Gastroesophageal sphincter (tissue), 4 donors: Measurements from ENCODE around the gene ANKRD55. TPM values are rescaled to one million over a fixed set of nuclear protein-coding genes. Genes with fewer than 3 reads are reported as not detected.
"Not testable (repeated sequence)": the region's sequence is repeated elsewhere in the genome, so short reads cannot be mapped to it uniquely, and the experiment has no call there.

Experiments
- ATAC-seq: fragments of 150-250 bp; one replicate; pipeline ENCODE4 v1.9.1; 2016; ENCODE audit warnings: mild to moderate bottlenecking, moderate library complexity
- H3K27ac ChIP-seq, 4 donors: fragments of 200-600 bp; sonication (generic) in 3 of 4; 1 replicate in 3 of 4; 2 replicates in 1 of 4; pipeline ENCODE4 v1.5.1; 2016 to 2019
- H3K27me3 ChIP-seq: fragments of 200-600 bp; sonication (generic); one replicate; pipeline ENCODE4 v1.5.1; 2019
- H3K36me3 ChIP-seq, 2 donors: fragments of 200-600 bp; sonication (generic); one replicate each; pipeline ENCODE4 v1.5.1; 2019; ENCODE audit warnings: control low read depth in 1 of 2
- H3K4me1 ChIP-seq, 3 donors: fragments of 200-600 bp; sonication (generic); 1 replicate in 2 of 3; 2 replicates in 1 of 3; pipeline ENCODE4 v1.5.1; 2016 to 2019; ENCODE audit warnings: control low read depth in 2 of 3
- H3K4me3 ChIP-seq, 2 donors: fragments of 200-600 bp; sonication (generic); one replicate each; pipeline ENCODE4 v1.5.1; 2019; ENCODE audit warnings: mild to moderate bottlenecking in 1 of 2, moderate library complexity in 1 of 2
- H3K9me3 ChIP-seq, 3 donors: fragments of 200-600 bp; sonication (generic); one replicate each; pipeline ENCODE4 v1.5.1; 2017 to 2019; ENCODE audit warnings: control low read depth in 2 of 3
- EP300 ChIP-seq: sonication (generic); formaldehyde crosslinking; IDR thresholded peaks from one replicate; pipeline ENCODE4 v1.6.1; 2017; ENCODE audit warnings: antibody characterized with exemption, mild to moderate bottlenecking
- POLR2A ChIP-seq, 2 donors: fragments of 450-650 bp; IDR thresholded peaks; one replicate each; pipeline ENCODE4 v1.6.1; 2017; ENCODE audit warnings: antibody characterized with exemption in 2 of 2, mild to moderate bottlenecking in 2 of 2, moderate library complexity in 1 of 2
- POLR2AphosphoS5 ChIP-seq: sonication (generic); formaldehyde crosslinking; IDR thresholded peaks from one replicate; pipeline ENCODE4 v1.6.1; 2017; ENCODE audit warnings: antibody characterized with exemption
- WGBS, 2 donors: methylation state at CpG; one replicate each; pipeline ENCODE4 v1.1.5; 2018; ENCODE audit warnings: low coverage in 1 of 2; 5-methylcytosine and 5-hydroxymethylcytosine counted together
- total RNA-seq, 4 donors: library from RNA; depleted of rRNA; stranded (reverse); fragments of >200 nt; gene quantifications; one replicate each; pipeline ENCODE4 v1.1.0, GENCODE V29; 2016
- TF ChIP-seq, protein P1 (sequence below), 4 experiments: fragments of 200-600 bp in 2 of 4; fragments of 450-650 bp in 2 of 4; sonication (generic) in 1 of 4; IDR thresholded peaks; one replicate each; pipeline ENCODE4 v1.5.1; 2017 to 2019; ENCODE audit warnings: antibody characterized with exemption in 4 of 4, mild to moderate bottlenecking in 2 of 4, moderate library complexity in 2 of 4

ANKRD55 gene
- total RNA-seq, 4 donors from 2014 or later: 0.27 TPM; not detected in 3

DNA sequence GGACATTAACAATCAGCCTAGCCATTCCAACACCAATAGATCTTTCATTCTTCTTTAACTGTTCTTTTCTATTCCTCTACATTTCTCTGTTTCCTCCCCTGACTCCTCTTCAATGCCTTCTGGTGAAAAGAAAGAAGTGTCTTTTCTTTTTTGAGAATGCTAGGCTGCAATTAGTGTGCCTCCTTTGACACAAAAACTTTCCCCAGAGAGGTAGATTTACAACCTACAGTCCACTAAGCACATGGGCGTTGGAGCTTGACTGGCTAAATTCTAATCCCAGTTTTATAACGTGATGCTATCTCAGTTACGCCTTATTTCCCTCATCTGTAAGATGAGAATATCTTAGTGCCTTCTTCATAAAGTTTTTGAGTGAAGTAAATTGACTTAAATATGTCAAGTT, 16.9 kb upstream of the ANKRD55 start:
- H3K4me1 ChIP-seq: no peaks in the 10 kb centered on the region
- no peaks in the 10 kb centered on the region for H3K27me3 ChIP-seq
- no peaks in the 10 kb centered on the region for H3K36me3 ChIP-seq
- H3K9me3 ChIP-seq: no peaks in the 10 kb centered on the region
- no peak overlapping the region for H3K4me3 ChIP-seq
- TF ChIP-seq EP300 (no peak), POLR2A (IDR thresholded peaks at IDR 0.05) (no peak), POLR2AphosphoS5 (no peak)
- TF ChIP-seq, protein P1, sequence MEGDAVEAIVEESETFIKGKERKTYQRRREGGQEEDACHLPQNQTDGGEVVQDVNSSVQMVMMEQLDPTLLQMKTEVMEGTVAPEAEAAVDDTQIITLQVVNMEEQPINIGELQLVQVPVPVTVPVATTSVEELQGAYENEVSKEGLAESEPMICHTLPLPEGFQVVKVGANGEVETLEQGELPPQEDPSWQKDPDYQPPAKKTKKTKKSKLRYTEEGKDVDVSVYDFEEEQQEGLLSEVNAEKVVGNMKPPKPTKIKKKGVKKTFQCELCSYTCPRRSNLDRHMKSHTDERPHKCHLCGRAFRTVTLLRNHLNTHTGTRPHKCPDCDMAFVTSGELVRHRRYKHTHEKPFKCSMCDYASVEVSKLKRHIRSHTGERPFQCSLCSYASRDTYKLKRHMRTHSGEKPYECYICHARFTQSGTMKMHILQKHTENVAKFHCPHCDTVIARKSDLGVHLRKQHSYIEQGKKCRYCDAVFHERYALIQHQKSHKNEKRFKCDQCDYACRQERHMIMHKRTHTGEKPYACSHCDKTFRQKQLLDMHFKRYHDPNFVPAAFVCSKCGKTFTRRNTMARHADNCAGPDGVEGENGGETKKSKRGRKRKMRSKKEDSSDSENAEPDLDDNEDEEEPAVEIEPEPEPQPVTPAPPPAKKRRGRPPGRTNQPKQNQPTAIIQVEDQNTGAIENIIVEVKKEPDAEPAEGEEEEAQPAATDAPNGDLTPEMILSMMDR (IDR thresholded peaks at IDR 0.05): no peak
- no peak for ATAC-seq
- no peak overlapping the region for H3K27ac ChIP-seq
- 96% methylated on average over 3 of the region's 3 CpGs for WGBS, 2 donors

DNA sequence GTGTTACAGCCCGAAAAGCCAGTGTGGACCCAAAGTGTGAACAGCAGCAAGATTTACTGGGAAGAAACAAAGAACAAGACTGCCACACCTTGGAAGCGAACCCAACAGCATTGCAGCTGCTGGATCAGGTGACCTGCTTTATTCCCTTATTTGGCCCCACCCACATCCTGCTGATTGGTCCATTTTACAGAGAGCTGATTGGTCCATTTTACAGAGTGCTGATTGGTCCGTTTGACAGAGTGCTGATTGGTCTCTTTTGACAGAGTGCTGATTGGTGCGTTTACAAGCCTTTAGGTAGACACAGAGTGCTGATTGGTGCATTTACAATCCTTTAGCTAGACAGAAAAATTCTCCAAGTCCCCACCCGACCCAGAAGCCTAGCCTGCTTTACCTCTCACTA, 16.0 kb upstream of the ANKRD55 start:
- ATAC-seq, H3K4me1 ChIP-seq, H3K27me3 ChIP-seq, H3K27ac ChIP-seq, H3K9me3 ChIP-seq, H3K4me3 ChIP-seq, H3K36me3 ChIP-seq: not testable (repeated sequence)
- 60 to 80% methylated on average over 1 to 4 of the region's 5 CpGs for WGBS, 2 donors

DNA sequence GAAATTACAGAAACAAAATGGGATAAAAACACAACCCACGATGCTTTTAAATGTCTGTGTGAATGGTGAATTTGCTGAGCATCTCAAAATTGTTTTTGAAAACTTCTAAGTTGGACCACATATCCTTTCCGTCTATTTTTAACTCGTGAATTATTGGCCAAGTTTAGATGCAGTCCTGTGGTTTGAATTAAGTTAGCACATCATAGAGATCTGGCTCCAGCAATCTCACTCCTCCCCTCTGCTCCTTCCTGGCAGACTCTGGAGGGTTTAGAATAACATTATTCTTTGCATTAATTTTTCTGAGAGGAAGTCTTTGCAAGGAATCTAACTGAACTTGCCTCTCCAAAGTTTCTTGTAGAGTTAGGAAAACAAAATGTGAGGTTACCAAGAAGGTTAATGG, 14.5 kb upstream of the ANKRD55 start:
- no peaks in the 10 kb centered on the region for H3K36me3 ChIP-seq
- peaks cover 0 to under 1% (median 0%) of the 10 kb centered on the region in 3 donors for H3K9me3 ChIP-seq
- 13 to 35% methylated on average over 3 of the region's 3 CpGs for WGBS, 2 donors
- TF ChIP-seq POLR2AphosphoS5: no peak
- TF ChIP-seq, protein P1 (IDR thresholded peaks at IDR 0.05): no peak
- no peak for ATAC-seq
- H3K27me3 ChIP-seq: no peaks in the 10 kb centered on the region
- no peak overlapping the region for H3K27ac ChIP-seq
- H3K4me3 ChIP-seq: no peak overlapping the region
- no peaks in the 10 kb centered on the region for H3K4me1 ChIP-seq

DNA sequence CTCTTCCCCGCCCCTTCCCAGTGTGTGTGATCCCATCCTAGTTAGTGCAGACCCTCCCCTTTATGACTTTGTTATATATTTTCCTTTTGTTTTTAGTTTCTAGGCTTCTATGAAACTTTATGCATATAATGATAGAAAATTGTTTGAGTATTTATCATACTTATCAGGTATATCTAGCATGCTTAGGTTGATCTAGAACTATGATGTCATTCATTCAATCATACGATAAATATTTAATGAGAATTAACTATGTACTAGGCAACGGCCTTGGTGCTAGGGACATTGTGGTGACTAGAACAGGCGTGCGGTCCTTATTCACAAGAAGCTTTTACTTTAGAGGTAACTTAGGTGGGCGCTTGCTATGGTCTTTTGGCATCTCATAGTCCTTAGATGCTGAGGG, 13.6 kb upstream of the ANKRD55 start:
- no peaks in the 10 kb centered on the region for H3K27me3 ChIP-seq
- peaks cover 0 to 7% (median 0%) of the 10 kb centered on the region in 3 donors for H3K9me3 ChIP-seq
- H3K27ac ChIP-seq: no peak overlapping the region
- no peaks in the 10 kb centered on the region for H3K36me3 ChIP-seq
- no peak overlapping the region for H3K4me3 ChIP-seq
- 92 to 100% methylated on average over 6 of the region's 6 CpGs for WGBS, 2 donors
- H3K4me1 ChIP-seq: no peaks in the 10 kb centered on the region
- no peak for ATAC-seq
- no peak for TF ChIP-seq EP300
- TF ChIP-seq, protein P1 (IDR thresholded peaks at IDR 0.05): no peak
- no peak for TF ChIP-seq POLR2A (IDR thresholded peaks at IDR 0.05)
- TF ChIP-seq POLR2AphosphoS5: no peak

DNA sequence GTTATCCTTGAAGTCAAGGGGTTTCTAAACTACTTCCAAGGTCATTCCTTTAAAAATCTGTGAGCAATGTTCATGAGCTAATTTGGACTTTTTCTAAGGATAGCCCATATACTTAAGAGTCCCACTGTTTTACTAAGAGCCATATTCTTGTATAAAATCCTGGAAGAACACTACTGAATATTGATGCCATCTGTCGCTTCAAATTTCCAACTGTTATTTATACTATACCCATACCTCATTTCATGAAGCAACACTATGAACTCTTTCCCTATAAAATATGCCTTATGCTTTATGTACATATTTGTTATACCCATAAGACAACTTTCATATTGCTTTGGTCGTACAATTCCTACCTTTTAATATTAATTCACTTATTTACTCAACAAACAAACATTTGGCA, 12.4 kb upstream of the ANKRD55 start:
- Histone ChIP-seq H3K27ac (no peak overlapping the region), H3K27me3 (no peaks in the 10 kb centered on the region), H3K9me3 (peaks cover 0 to 9% (median 0%) of the 10 kb centered on the region in 3 donors), H3K36me3 (no peaks in the 10 kb centered on the region), H3K4me1 (no peaks in the 10 kb centered on the region), H3K4me3 (no peak overlapping the region)
- TF ChIP-seq POLR2AphosphoS5 (no peak), EP300 (no peak), POLR2A (IDR thresholded peaks at IDR 0.05) (no peak)
- TF ChIP-seq, protein P1 (IDR thresholded peaks at IDR 0.05): no peak
- 92 to 96% methylated on average over 2 of the region's 2 CpGs for WGBS, 2 donors
- ATAC-seq: no peak

DNA sequence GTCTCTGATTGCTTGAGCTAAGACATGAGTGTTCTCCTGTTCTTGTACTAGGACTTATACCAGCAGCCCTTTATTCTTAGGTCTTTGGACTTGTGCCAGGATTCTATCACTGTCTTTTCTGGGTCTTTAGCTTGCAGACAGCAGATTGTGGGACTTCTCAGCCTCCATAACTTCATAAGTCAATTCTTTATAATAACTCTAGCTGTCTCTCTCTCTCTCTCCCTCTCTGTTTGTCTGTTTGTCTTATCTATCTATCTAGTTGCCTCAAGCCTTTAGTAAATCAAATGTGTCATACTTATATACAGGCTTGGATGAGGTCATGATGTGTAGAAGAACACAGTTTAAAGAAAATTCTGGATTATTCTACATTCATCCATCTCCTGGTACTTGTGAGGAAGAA, 11.5 kb upstream of the ANKRD55 start:
- Histone ChIP-seq H3K4me3 (no peak overlapping the region), H3K27me3 (no peaks in the 10 kb centered on the region), H3K9me3 (peaks cover 0 to 9% (median 0%) of the 10 kb centered on the region in 3 donors), H3K27ac (no peak overlapping the region), H3K36me3 (no peaks in the 10 kb centered on the region), H3K4me1 (no peaks in the 10 kb centered on the region)
- TF ChIP-seq, protein P1 (IDR thresholded peaks at IDR 0.05): no peak
- TF ChIP-seq EP300: no peak
- no peak for TF ChIP-seq POLR2AphosphoS5
- TF ChIP-seq POLR2A (IDR thresholded peaks at IDR 0.05): no peak
- no peak for ATAC-seq

DNA sequence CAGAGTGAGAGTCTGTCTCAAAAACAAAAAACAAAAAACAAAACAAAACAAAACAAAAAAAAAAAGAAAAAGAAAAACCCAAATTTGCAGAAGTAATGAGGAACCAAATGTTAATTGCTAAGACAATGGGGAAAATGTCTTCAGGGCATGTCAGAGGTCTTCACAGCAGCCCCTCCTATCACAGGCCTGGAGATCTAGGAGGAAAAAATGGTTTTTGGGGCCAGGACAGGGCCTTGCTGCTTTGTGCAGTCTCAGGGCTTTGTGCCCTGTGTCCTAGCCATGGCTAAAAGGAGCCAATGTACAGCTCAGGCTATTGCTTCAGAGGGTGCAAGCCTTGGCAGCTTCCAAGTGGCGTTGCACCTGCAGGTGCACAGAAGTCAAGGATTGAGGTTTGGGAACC, 9.1 kb upstream of the ANKRD55 start:
- 80% methylated on average over 1 of the region's 1 CpG; no CpG with 5 or more reads in 1 of the 2 donors for WGBS, 2 donors
- H3K9me3 ChIP-seq: peaks cover 0 to 21% (median 0%) of the 10 kb centered on the region in 3 donors
- H3K27me3 ChIP-seq, ATAC-seq, H3K27ac ChIP-seq, H3K36me3 ChIP-seq, H3K4me1 ChIP-seq, H3K4me3 ChIP-seq: not testable (repeated sequence)
